Transverse colon (tissue), 4 donors: ENCODE data around the gene RIN3.

ENCODE experiments used
- CTCF ChIP-seq, 5 experiments: fragments of 200-600 bp in 3 of 5; fragments of 450-650 bp in 2 of 5; sonication (generic) in 3 of 5; IDR thresholded peaks; 1 replicate in 2 of 5; 2 replicates in 3 of 5; pipeline ENCODE4 v1.5.1; 2016 to 2017; ENCODE audit warnings: antibody characterized with exemption in 5 of 5, inconsistent platforms in 3 of 5, mild to moderate bottlenecking in 2 of 5, moderate library complexity in 1 of 5
- EP300 ChIP-seq: sonication (generic); formaldehyde crosslinking; IDR thresholded peaks from one replicate; pipeline ENCODE4 v1.6.1; 2017; ENCODE audit warnings: antibody characterized with exemption, low read depth
- POLR2A ChIP-seq: fragments of 450-650 bp; IDR thresholded peaks from one replicate; pipeline ENCODE4 v1.6.1; 2016; ENCODE audit warnings: antibody characterized with exemption, mild to moderate bottlenecking, moderate library complexity
- POLR2AphosphoS5 ChIP-seq, 3 donors: sonication (generic); formaldehyde crosslinking; IDR thresholded peaks; one replicate each; pipeline ENCODE4 v1.6.1; 2016; ENCODE audit warnings: antibody characterized with exemption in 3 of 3

DNA sequence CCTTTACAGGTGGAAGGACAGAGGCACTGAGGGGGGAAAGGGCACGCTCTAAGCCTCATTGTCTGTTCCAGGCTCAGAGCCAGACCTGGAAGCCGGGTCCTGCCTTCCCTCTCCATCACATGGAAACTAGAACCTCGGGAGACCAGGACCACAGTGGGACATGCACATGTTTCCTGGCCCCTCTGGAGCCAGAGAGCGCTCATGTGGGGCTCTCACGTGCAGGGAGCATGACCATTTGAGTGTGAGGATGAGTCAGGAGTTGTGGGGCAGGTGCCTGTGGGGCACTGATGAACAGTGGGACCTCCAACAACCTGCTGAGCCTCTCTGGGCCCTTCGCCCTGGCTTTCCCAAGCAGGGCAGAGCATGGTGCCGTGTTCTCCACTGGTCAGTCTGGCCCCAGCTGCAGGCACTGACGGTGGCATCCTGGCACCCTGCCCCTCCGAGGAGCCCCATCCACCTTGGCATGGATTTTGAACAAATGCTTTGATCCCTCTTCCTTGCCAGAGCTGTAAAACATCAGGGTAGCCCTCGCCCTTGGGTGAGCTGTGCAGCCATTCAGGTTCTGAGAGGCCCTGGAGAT lies 100.2 kb downstream of the RIN3 start:
- TF ChIP-seq CTCF (IDR thresholded peaks at IDR 0.05) (no peak), POLR2A (no peak), EP300 (no peak), POLR2AphosphoS5 (IDR thresholded peaks at IDR 0.05) (no peak)
